Retinal pigment epithelial cell (primary cell): ENCODE measurements around the gene NMU.
"Not testable (repeated sequence)": the region's sequence is repeated elsewhere in the genome, so short reads cannot be mapped to it uniquely, and the experiment has no call there.

ENCODE experiments used
- DNase-seq: peaks from one replicate; pipeline ENCODE4 v3.0.0-alpha.2; 2010; ENCODE audit warnings: low read depth
- H3K4me3 ChIP-seq: 2 replicates; pipeline ENCODE4 v1.5.1; 2011; ENCODE audit warnings: mild to moderate bottlenecking, low read length, control low read depth, moderate library complexity
- TF ChIP-seq, protein P1 (sequence below): conservative IDR thresholded peaks from 2 replicates; pipeline ENCODE4 v1.5.1; 2011; ENCODE audit warnings: low read depth, low read length, control low read depth, inconsistent platforms

The NMU gene

DNA sequence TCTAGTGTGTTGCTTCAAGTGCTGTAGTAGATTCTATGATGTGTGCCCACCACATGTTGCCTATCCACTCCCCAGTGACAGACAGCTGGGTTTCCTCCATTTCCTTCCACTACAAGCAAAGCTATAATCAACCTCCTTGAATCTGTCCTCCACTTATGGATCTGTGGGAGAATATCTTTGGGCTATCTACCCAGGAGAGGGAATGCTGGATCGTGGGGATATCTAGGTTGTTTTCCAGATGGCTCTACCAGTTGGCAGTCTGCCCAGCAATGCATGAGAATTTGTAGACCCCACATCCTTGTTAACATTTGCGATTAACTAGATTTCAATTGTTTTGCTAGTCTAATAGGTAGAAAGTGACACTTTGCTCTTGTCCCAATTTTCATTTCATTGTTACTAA, 10.3 kb downstream of the NMU start:
- H3K4me3 ChIP-seq, result no peak overlapping the region
- no peak for DNase-seq
- TF ChIP-seq, protein P1, sequence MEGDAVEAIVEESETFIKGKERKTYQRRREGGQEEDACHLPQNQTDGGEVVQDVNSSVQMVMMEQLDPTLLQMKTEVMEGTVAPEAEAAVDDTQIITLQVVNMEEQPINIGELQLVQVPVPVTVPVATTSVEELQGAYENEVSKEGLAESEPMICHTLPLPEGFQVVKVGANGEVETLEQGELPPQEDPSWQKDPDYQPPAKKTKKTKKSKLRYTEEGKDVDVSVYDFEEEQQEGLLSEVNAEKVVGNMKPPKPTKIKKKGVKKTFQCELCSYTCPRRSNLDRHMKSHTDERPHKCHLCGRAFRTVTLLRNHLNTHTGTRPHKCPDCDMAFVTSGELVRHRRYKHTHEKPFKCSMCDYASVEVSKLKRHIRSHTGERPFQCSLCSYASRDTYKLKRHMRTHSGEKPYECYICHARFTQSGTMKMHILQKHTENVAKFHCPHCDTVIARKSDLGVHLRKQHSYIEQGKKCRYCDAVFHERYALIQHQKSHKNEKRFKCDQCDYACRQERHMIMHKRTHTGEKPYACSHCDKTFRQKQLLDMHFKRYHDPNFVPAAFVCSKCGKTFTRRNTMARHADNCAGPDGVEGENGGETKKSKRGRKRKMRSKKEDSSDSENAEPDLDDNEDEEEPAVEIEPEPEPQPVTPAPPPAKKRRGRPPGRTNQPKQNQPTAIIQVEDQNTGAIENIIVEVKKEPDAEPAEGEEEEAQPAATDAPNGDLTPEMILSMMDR, result no peak

DNA sequence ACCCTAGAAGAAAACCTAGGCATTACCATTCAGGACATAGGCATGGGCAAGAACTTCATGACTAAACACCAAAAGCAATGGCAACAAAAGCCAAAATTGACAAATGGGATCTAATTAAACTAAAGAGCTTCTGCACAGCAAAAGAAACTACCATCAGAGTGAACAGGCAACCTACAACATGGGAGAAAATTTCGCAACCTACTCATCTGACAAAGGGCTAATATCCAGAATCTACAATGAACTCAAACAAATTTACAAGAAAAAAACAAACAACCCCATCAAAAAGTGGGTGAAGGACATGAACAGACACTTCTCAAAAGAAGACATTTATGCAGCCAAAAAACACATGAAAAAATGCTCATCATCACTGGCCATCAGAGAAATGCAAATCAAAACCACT, 12.0 kb downstream of the NMU start:
- not testable (repeated sequence) for H3K4me3 ChIP-seq, DNase-seq

DNA sequence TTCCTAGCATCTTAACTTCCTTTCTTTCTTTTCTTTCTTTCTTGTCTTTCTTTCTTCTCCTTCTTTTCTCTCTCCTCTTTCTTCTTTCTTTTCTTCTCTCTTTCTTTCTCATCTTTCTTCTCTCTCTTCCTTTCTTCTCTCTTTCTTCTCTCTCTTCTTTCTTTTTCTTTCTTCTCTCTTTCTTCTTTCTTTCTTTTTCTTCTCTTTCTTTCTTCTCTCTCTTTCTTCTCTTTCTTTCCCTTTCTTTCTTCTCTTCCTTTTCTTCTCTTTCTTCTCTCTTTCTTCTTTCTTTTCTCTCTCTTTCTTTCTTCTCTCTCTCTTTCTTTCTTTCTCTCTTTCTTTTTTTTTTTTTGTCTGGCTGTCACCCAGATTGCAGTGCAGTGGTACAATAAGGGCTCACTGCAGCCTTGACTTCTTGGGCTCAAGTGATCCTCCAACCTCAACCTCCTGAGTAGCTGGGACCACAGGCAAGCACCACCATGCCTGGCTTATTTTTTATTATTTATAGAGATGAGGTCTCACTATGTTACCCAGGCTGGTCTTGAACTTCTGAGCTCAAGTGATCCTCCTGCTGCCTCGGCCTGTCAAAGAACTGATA, 17.5 kb downstream of the NMU start:
- no peak overlapping the region for H3K4me3 ChIP-seq
- no peak for DNase-seq
- TF ChIP-seq, protein P1, result no peak

DNA sequence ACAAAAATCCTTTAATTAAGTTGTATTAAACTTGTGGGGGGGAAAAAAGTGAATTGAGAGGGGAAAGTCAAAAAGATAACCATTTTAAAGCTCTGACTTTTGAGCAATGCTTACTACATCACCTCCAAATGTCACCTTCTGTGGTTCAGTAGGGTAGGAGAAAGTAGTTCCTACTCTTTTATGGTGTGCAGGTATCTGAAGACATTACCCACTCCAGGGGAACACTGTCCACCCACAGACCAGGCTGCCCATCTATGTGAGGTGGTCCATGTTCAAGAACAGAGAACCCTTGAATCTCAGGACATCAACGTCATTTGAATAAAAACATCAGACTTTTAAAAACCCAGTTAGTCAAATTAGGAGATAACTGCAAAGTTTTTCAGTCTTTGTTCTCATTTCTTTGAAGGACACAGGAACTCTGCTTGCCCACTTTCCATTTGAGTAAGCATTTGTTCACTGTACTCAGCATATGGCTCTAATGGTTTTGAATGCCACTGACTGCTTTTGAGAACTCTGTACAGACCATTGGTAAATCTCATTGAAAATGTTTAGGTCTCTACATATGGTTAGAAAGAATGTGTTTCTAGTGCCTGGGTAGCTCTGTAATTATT, 18.4 kb downstream of the NMU start:
- no peak overlapping the region for H3K4me3 ChIP-seq
- TF ChIP-seq, protein P1, result no peak
- DNase-seq, result no peak

DNA sequence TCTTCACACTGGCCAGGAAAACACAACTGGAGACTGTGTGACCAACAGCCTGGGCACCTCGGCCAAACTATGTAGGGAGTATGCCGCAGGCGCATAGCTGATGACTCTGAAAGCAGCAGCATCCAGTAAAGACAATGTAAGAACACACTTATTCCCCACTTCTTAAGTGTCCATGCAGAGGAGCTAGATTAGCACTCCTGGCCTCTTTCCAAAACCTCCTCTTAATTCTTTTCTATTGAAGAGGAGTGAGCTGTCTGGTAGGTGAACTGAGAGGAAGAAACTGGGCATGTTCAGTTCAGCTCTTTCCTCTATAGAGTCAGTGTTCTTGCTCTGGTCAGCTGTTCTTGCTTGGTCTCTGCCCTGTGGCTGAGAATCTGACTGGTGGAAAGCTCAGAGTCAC, 21.1 kb downstream of the NMU start:
- no peak for DNase-seq
- TF ChIP-seq, protein P1, result no peak
- H3K4me3 ChIP-seq, result no peak overlapping the region

DNA sequence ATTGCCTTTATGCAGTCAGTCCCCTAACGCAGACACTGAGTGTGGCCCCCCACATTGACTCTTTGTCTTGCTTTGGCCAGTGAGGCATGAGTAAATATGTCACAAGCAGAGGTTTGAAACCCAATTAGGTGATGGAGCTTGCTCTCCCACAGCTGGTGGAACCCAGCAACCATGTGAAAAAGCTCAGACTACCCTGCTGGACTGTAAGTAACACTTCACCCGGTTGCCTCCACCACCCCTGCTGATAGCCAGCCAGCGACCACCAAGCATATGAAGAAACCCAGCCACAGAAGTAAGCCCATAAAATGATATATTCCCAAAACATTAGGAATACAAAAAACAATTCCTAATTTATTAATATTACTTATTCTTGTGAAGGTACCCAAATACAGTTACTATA, 22.5 kb downstream of the NMU start:
- TF ChIP-seq, protein P1, result no peak
- no peak overlapping the region for H3K4me3 ChIP-seq
- DNase-seq, result no peak

DNA sequence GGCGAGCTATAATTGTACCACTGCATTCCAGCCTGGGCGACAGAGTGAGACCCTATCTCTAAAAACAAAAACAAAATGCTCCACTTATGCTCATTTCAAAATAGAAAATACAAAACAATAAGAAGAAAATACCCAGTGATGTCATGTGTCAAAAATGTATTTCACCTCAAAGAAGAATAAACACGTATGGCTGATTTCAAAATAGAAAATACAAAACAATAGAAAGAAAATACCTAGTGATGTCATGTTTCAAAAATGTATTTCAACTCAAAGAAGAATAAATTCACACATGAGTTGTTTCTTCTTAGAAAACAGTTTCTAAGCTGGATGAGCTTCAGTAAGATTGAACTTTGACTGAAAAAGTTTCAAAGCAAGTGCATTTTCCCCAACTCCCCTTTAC, 23.8 kb downstream of the NMU start:
- TF ChIP-seq, protein P1, result no peak
- no peak overlapping the region for H3K4me3 ChIP-seq
- no peak for DNase-seq
